Esophagus muscularis mucosa (tissue), 4 donors: Measurements from ENCODE around the gene TIMM9. TPM values are rescaled to one million over a fixed set of nuclear protein-coding genes. Genes with fewer than 3 reads are reported as not detected.
A peak's percentile ranks its signal among the peaks of the same experiment; 100 is the strongest.
"Not testable (repeated sequence)": the region's sequence is repeated elsewhere in the genome, so short reads cannot be mapped to it uniquely, and the experiment has no call there.

Source experiments
- DNase-seq: peaks from one replicate; pipeline ENCODE4 v3.0.0-alpha.2; 2017; ENCODE audit errors: extremely low spot score
- H3K27ac ChIP-seq, 4 donors: fragments of 200-600 bp; sonication (generic); replicated peaks in 1 of 4; 1 replicate in 3 of 4; 2 replicates in 1 of 4; pipeline ENCODE4 v1.5.1; 2016 to 2019; ENCODE audit warnings: mild to moderate bottlenecking in 1 of 4
- H3K27me3 ChIP-seq, 4 donors: fragments of 200-600 bp; sonication (generic); one replicate each; pipeline versions ENCODE4 v1.5.1 to v1.6.0; 2016 to 2019
- H3K36me3 ChIP-seq, 4 donors: fragments of 200-600 bp; sonication (generic); one replicate each; pipeline ENCODE4 v1.5.1; 2016 to 2019
- H3K4me1 ChIP-seq, 4 donors: fragments of 200-600 bp; sonication (generic); one replicate each; pipeline ENCODE4 v1.5.1; 2016 to 2019
- H3K4me3 ChIP-seq, 4 donors: fragments of 200-600 bp; sonication (generic); 1 replicate in 2 of 4; 2 replicates in 2 of 4; pipeline ENCODE4 v1.5.1; 2016 to 2019; ENCODE audit warnings: mild to moderate bottlenecking in 4 of 4, moderate library complexity in 1 of 4
- H3K9me3 ChIP-seq, 4 donors: fragments of 200-600 bp; sonication (generic); 1 replicate in 3 of 4; 2 replicates in 1 of 4; pipeline ENCODE4 v1.5.1; 2016 to 2019
- EP300 ChIP-seq: sonication (generic); formaldehyde crosslinking; IDR thresholded peaks from one replicate; pipeline ENCODE4 v1.6.1; 2017; ENCODE audit warnings: antibody characterized with exemption
- POLR2A ChIP-seq: fragments of 450-650 bp; IDR thresholded peaks from one replicate; pipeline ENCODE4 v1.6.1; 2017; ENCODE audit warnings: antibody characterized with exemption, moderate library complexity, mild to moderate bottlenecking, low read depth
- POLR2AphosphoS5 ChIP-seq, 2 donors: sonication (generic); formaldehyde crosslinking; IDR thresholded peaks; one replicate each; pipeline ENCODE4 v1.6.1; 2017; ENCODE audit warnings: antibody characterized with exemption in 2 of 2
- WGBS: methylation state at CpG from one replicate; pipeline ENCODE4 v1.1.5; 2018; 5-methylcytosine and 5-hydroxymethylcytosine counted together
- intact Hi-C: fragments of 100-400 bp; cut with DNase I; formaldehyde crosslinking; loops from one replicate; pipeline ENCODE4 v1.15.1; 2023
- small RNA-seq, 3 donors: library from RNA; depleted of rRNA; stranded (forward); fragments of <200 nt; gene quantifications; one replicate each; pipeline ENCODE3, GENCODE V24; 2016
- total RNA-seq, 4 donors: library from RNA; depleted of rRNA; stranded (reverse); fragments of >200 nt; gene quantifications; one replicate each; pipeline versions ENCODE4 v1.1.0 to v1.2.1, GENCODE V29; 2016
- TF ChIP-seq, protein P1 (sequence below), 3 experiments: fragments of 200-600 bp in 2 of 3; fragments of 450-650 bp in 1 of 3; sonication (generic) in 2 of 3; IDR thresholded peaks; one replicate each; pipeline ENCODE4 v1.5.1; 2017 to 2019; ENCODE audit warnings: antibody characterized with exemption in 3 of 3, mild to moderate bottlenecking in 2 of 3, moderate library complexity in 1 of 3

Gene TIMM9
- total RNA-seq, 4 donors from 2014 or later = 47.9 to 67.7 (median 52.8) TPM

DNA sequence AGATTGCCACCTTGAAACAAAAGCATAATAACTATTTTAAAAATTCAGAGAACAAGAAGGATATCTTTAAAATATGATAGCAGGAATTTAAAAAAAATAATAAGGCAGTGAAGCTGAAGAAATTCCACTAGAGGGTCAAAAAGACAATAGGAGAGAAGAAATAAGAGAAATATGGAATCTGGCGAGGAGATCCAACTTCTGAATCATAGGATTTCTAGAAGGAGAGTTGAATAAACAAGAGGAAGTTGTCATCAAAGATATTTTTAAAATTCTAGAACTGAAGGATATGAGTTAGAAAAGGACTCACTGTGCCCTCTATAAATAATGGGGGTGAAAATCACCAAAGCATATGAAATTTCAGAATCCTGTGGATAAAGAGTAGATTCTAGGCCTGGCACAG is 58.4 kb downstream of the TIMM9 start:
- 96% methylated on average over 1 of the region's 1 CpG for WGBS

DNA sequence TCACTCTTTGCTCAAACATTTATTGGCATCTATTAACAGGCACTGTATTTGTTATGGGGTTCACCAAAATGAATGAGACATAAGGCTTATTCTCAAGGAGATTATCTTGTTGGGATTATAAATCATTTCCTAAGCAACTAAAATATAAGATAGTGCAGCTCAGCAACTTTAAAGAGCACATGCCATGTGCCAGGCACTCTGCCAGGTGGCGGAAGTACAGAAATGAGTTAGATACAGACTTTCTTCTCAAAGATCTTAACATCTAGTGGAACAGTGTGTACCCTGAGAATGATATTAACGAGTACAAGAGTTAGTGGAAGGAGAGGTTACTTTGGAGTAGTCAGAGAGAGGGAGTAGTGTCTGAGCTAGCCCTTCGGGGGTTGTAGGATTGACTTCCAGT is 60.0 kb downstream of the TIMM9 start:
- WGBS = 83% methylated on average over 3 of the region's 3 CpGs
- intact Hi-C loops = no loop called here
- Histone ChIP-seq H3K36me3 (peaks cover 7 to 87% (median 65%) of the 10 kb centered on the region in 4 donors), H3K4me1 (no peaks in the 10 kb centered on the region), H3K27me3 (no peaks in the 10 kb centered on the region), H3K27ac (no peak overlapping the region), H3K9me3 (no peaks in the 10 kb centered on the region), H3K4me3 (no peak overlapping the region)
- no peak for DNase-seq
- TF ChIP-seq POLR2A = no peak

More for the DNA sequence above, 58.4 kb downstream of the TIMM9 start:
- Histone ChIP-seq H3K36me3 (peaks cover 7 to 86% (median 64%) of the 10 kb centered on the region in 4 donors), H3K27me3 (no peaks in the 10 kb centered on the region), H3K4me3 (no peak overlapping the region), H3K9me3 (no peaks in the 10 kb centered on the region), H3K4me1 (no peaks in the 10 kb centered on the region), H3K27ac (no peak overlapping the region)
- TF ChIP-seq EP300 (no peak), POLR2A (no peak), POLR2AphosphoS5 (IDR thresholded peaks at IDR 0.05) (no peak)
- TF ChIP-seq, protein P1, sequence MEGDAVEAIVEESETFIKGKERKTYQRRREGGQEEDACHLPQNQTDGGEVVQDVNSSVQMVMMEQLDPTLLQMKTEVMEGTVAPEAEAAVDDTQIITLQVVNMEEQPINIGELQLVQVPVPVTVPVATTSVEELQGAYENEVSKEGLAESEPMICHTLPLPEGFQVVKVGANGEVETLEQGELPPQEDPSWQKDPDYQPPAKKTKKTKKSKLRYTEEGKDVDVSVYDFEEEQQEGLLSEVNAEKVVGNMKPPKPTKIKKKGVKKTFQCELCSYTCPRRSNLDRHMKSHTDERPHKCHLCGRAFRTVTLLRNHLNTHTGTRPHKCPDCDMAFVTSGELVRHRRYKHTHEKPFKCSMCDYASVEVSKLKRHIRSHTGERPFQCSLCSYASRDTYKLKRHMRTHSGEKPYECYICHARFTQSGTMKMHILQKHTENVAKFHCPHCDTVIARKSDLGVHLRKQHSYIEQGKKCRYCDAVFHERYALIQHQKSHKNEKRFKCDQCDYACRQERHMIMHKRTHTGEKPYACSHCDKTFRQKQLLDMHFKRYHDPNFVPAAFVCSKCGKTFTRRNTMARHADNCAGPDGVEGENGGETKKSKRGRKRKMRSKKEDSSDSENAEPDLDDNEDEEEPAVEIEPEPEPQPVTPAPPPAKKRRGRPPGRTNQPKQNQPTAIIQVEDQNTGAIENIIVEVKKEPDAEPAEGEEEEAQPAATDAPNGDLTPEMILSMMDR (IDR thresholded peaks at IDR 0.05) = no peak
- intact Hi-C loops = no loop called here
- no peak for DNase-seq

- intact Hi-C loops = no loop called here
- WGBS = 81% methylated on average over 4 of the region's 4 CpGs
- H3K36me3 ChIP-seq = peaks cover 16 to 87% (median 72%) of the 10 kb centered on the region in 4 donors
- H3K4me3 ChIP-seq = no peak overlapping the region
- H3K4me1 ChIP-seq = no peaks in the 10 kb centered on the region
- DNase-seq = no peak
- TF ChIP-seq POLR2A = no peak
- TF ChIP-seq POLR2AphosphoS5 (IDR thresholded peaks at IDR 0.05) = no peak
- no peak for TF ChIP-seq EP300
- TF ChIP-seq, protein P1 (IDR thresholded peaks at IDR 0.05) = no peak
- H3K27ac ChIP-seq = no peak overlapping the region
- H3K9me3 ChIP-seq = no peaks in the 10 kb centered on the region
- no peaks in the 10 kb centered on the region for H3K27me3 ChIP-seq
Measured at GRCh38 chr14:58364316-58364715, 63.0 kb downstream of the TIMM9 start.

DNA sequence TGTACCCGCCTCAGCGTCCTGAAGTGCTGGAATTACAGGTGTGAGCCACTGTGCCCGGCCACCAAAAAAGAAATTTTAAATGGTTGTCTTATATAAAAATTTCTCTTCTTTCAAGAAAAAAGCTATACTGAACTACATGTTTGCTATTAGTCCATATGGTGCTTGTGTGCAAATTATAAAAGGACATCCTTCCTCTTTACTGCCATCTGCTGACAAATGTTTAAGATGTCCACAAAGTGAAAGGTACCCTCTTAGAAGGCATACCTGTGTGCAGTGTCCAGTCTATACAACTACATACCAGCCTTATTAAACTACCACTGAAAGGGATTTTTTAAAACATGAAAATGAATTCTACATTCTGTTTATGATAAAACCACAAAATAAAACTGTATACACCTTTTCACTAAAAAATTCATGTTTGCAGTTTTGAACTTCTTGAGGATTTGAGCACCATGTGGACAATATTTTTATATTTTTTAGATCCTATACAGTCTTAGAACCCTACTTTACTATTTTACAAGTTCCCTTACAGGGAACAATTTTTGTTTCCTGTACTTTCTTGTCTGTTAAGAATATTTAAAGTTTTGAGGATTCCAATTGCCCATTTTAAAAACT is 64.4 kb downstream of the TIMM9 start:
- intact Hi-C loops = no loop called here
- Histone ChIP-seq H3K27me3 (no peaks in the 10 kb centered on the region), H3K4me3 (no peak overlapping the region), H3K4me1 (no peaks in the 10 kb centered on the region), H3K9me3 (no peaks in the 10 kb centered on the region), H3K36me3 (peaks cover 19 to 84% (median 68%) of the 10 kb centered on the region in 4 donors), H3K27ac (no peak overlapping the region)
- TF ChIP-seq POLR2A = no peak
- TF ChIP-seq, protein P1 (IDR thresholded peaks at IDR 0.05) = peak in 2 of 3 experiments; percentile 16 to 35
- 89% methylated on average over 3 of the region's 3 CpGs for WGBS
- DNase-seq = no peak

DNA sequence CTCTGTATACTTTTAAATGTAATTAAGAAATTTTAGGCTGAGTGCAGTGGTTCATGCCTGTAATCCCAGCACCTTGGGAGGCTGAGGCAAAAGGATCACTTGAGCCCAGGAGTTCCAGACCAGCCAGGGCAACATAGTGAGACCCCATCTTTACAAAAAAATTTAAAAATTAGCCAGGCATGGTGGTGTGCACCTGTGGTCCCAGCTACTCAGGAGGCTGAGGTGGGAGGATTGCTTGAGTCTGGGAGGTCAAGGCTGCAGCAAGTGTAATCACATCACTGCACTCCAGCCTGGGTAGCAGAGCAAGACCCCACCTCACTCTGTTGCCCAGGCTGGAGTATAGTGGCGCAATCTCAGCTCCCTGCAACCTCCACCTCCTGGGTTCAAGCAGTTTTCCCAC is 65.1 kb downstream of the TIMM9 start:
- H3K27ac ChIP-seq, intact Hi-C loops, DNase-seq, H3K4me3 ChIP-seq, H3K4me1 ChIP-seq, H3K9me3 ChIP-seq, H3K27me3 ChIP-seq: not testable (repeated sequence)
- peaks cover 13 to 82% (median 62%) of the 10 kb centered on the region in 4 donors for H3K36me3 ChIP-seq
- 100% methylated on average over 1 of the region's 1 CpG for WGBS

Small RNA genes lying within 50 kb of the gene (small RNA-seq; reads per million reads assigned to genes)
- 0 reads per million in 3 donors for gene HSBP1P1
- 0 reads per million in 3 donors for gene RF00019

Other genes with a start within 250 kb of the TIMM9 start
- gene ACTR10, start 227.4 kb downstream of the TIMM9 start, total RNA-seq = 10 to 100 TPM; 47.9 to 75.7 (median 60.5) TPM
- 10 to 100 TPM; 69.8 to 98.0 (median 84.8) TPM for gene PSMA3, start 182.7 kb downstream of the TIMM9 start, total RNA-seq
- gene ARID4A, start 129.0 kb downstream of the TIMM9 start, total RNA-seq = 10 to 100 TPM; 15.9 to 22.0 (median 17.7) TPM
- not detected for gene TOMM20L, start 31.6 kb downstream of the TIMM9 start, total RNA-seq
- 10 to 100 TPM; 10.8 to 17.1 (median 13.9) TPM for gene KIAA0586, start 188 bp upstream of the TIMM9 start, total RNA-seq
- gene DACT1, start 210.4 kb upstream of the TIMM9 start, total RNA-seq = 10 to 100 TPM in 2 of 4 donors, 1 to 10 TPM in 2; 5.0 to 22.7 (median 8.6) TPM